ENCODE data around the gene ST3GAL3. TPM values are rescaled to one million over a fixed set of nuclear protein-coding genes. Genes with fewer than 3 reads are reported as not detected.

ST3GAL3 gene, protein sequence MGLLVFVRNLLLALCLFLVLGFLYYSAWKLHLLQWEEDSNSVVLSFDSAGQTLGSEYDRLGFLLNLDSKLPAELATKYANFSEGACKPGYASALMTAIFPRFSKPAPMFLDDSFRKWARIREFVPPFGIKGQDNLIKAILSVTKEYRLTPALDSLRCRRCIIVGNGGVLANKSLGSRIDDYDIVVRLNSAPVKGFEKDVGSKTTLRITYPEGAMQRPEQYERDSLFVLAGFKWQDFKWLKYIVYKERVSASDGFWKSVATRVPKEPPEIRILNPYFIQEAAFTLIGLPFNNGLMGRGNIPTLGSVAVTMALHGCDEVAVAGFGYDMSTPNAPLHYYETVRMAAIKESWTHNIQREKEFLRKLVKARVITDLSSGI
- 39.5 TPM for total RNA-seq

GRCh38 chr1:43707190-43708001, at the start of gene ST3GAL3:
TSS of gene ST3GAL3 (plus strand) at chr1:43707536. CDS start at chr1:43736263, 28,727 bp downstream.

GRCh38 chr1:43933386-43934100, 226.2 kb downstream of the ST3GAL3 start, which contains the start of gene ARTN:
TSS of gene ARTN (plus strand) at chr1:43933801. CDS start at chr1:43935657, 1,856 bp downstream.

GRCh38 chr1:43946236-43947060, 239.1 kb downstream of the ST3GAL3 start, which contains the start of gene IPO13:
TSS of gene IPO13 (plus strand) at chr1:43946950. CDS start at chr1:43947601, 651 bp downstream.

DNA sequence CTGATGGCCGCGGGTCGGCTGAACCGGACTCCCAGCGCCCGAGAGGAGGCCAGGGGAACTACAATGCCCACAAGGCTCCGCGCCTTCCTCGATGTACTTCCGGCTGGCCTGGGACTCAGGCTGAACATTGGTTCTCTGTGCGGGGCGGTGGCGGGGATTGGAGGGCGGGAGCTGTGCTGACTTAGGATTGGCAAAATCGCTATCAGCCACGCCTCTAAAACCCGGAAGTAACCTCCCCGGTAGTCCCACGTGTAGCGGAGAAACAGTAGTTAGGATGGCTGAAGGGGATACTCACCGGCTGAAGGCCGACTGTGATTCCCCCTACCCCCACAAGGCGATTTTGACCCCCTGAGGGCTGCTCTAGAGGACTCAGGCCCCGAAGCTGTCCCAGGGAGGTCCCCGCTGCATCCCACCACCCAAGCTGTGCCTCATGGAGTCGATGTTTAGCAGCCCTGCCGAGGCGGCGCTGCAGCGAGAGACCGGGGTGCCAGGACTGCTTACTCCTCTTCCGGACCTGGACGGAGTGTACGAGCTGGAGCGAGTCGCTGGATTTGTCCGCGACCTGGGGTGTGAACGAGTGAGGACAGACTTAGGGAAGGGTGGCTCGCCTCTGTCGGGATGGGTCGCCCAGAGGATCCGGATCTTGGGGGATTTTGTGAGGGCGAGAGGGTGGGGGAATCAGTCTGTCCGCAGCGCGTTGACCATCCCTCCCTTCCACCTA, 262.6 kb downstream of the ST3GAL3 start, which contains the start of gene DPH2:
Gene DPH2, plus strand, starts transcription at position 265 of the 721 bp plus-strand sequence. Its CDS starts 166 bp downstream, at position 431.

DNA sequence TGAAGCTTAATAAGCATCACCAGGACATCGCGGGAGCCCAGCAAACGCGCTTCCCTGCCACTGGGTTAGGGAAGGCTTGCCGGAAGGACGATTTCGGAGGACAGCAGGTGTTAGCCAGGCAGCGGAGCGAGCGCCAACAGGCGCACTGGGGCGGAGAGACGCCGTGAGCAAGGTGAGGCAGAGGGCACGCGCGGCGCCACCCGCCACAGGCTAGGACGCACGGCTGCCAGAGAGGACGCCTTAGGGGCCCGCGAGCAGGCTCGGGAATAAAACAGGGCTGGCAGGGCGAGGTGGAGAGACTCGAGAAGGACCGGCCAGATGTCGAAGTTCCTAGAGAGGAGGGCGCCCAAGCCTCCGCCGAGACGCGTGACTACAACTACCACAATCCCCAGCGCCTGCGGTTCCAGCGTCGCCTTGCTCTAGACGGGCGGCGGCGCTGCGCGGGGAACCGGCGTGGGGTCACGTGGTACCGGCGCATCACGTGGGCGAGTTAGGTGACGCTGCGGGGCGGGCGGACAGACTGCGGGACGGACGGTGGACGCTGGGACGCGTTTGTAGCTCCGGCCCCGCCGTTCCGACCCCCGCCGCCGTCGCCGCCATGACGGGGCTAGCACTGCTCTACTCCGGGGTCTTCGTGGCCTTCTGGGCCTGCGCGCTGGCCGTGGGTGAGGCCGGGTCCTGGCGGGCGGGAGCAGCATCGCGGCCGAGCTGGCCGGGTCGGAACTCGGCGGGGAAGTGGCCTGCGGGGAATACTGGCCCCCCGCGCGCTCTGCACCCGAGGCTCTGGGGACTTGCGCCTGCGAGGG, 267.3 kb downstream of the ST3GAL3 start, which contains the start of gene ATP6V0B:
Gene ATP6V0B, plus strand, starts transcription at position 518 of the 806 bp plus-strand sequence. Its CDS starts 81 bp downstream, at position 599.

DNA sequence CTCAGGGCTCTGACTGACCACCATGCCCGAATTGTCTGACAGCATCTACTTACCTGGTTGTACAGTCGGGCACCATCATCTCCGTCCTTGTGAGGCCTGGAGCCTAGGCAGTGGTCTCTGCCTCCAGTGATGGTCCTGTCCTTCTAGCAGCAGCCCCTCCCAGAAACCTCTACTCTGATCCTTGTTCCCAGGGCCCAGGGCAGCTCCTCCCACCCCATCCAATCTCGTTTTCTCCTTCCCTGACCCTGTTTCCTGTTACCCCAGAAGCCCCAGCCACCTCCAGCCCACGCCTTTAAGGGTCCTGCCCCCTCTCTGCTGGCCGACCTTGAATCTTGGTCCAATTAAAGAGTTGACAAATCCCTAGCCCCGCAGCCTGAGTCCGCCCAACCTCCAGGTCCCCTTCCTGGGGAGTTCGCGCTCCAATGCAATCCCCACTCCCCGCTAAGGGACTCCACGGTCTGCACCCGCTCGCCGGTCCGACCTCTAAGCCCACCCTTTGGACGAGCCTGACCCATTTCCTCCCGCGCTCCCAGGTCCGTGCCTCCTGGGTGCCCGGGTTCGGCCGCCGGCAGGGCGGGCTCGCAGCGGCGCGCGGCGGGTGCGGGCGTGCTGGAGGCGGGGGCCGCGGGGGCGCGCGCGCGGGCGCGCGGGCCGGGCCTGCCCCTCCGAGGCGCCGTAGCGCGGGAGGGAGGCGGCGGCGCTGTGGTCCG, 271.4 kb downstream of the ST3GAL3 start, which contains the start of gene B4GALT2:
Gene B4GALT2, plus strand, starts transcription at position 660 of the 710 bp plus-strand sequence. CDS start 1,951 bp downstream, outside the sequence.

Other genes with a start within 250 kb of the ST3GAL3 start
- gene PTPRF, start 176.7 kb upstream of the ST3GAL3 start, total RNA-seq = 169 TPM
- 70.9 TPM for gene KDM4A, start 57.4 kb upstream of the ST3GAL3 start, total RNA-seq
- gene ARTN, start 226.3 kb downstream of the ST3GAL3 start, total RNA-seq = 2.4 TPM
- gene IPO13, start 239.4 kb downstream of the ST3GAL3 start, total RNA-seq = 29.4 TPM